Natural killer cell (primary cell): ENCODE results near the gene SYVN1. TPM values are rescaled to one million over a fixed set of nuclear protein-coding genes. Genes with fewer than 3 reads are reported as not detected.
A peak's percentile ranks its signal among the peaks of the same experiment; 100 is the strongest.

ENCODE experiments used
- ATAC-seq, 3 donors: fragments of 150-1000 bp in 2 of 3; fragments of 200-7000 bp in 1 of 3; cut with Tn5 transposase; 1 replicate in 1 of 3; 2 replicates in 2 of 3; pipeline ENCODE4 v1.10.0; 2021; ENCODE audit warnings: mild to moderate bottlenecking in 2 of 3, moderate library complexity in 2 of 3
- DNase-seq, 2 donors: peaks; one replicate each; pipeline versions ENCODE4 v3.0.0 to v3.0.0-alpha.2; 2013 to 2021; ENCODE audit warnings: mixed read lengths in 1 of 2
- H3K27ac ChIP-seq: one replicate; pipeline ENCODE4 v1.5.1; 2013; ENCODE audit warnings: mild to moderate bottlenecking, low read length
- H3K27me3 ChIP-seq: one replicate; pipeline ENCODE4 v1.6.1; 2013; ENCODE audit warnings: low read length; ENCODE audit not compliant: control insufficient read depth, insufficient read depth
- H3K36me3 ChIP-seq: one replicate; pipeline ENCODE4 v1.6.1; 2013; ENCODE audit warnings: low read length; ENCODE audit not compliant: control insufficient read depth, insufficient read depth
- H3K4me1 ChIP-seq: one replicate; pipeline ENCODE4 v1.6.1; 2013; ENCODE audit warnings: low read length; ENCODE audit not compliant: control insufficient read depth, insufficient read depth
- H3K4me3 ChIP-seq: one replicate; pipeline ENCODE4 v1.5.1; 2013; ENCODE audit warnings: low read length
- H3K9me3 ChIP-seq: one replicate; pipeline ENCODE4 v1.6.1; 2013; ENCODE audit warnings: low read length; ENCODE audit not compliant: control insufficient read depth, insufficient read depth
- H3K27ac Mint-ChIP-seq, 2 donors: one replicate each; pipeline ENCODE4 v1.8.0; 2022; ENCODE audit warnings: mild to moderate bottlenecking in 2 of 2, mixed read lengths in 2 of 2, moderate library complexity in 1 of 2
- H3K27me3 Mint-ChIP-seq, 2 donors: one replicate each; pipeline ENCODE4 v1.8.0; 2022; ENCODE audit warnings: low read depth in 2 of 2, mixed read lengths in 2 of 2
- H3K36me3 Mint-ChIP-seq: one replicate; pipeline ENCODE4 v1.8.0; 2022; ENCODE audit warnings: mixed read lengths
- H3K4me1 Mint-ChIP-seq, 2 donors: one replicate each; pipeline ENCODE4 v1.8.0; 2022; ENCODE audit warnings: mixed read lengths in 2 of 2
- H3K4me3 Mint-ChIP-seq: one replicate; pipeline ENCODE4 v1.8.0; 2022; ENCODE audit warnings: mild to moderate bottlenecking, moderate library complexity, mixed read lengths
- H3K9me3 Mint-ChIP-seq, 2 donors: one replicate each; pipeline ENCODE4 v1.8.0; 2022; ENCODE audit warnings: mixed read lengths in 2 of 2
- CTCF ChIP-seq: fragments of 200-600 bp; IDR thresholded peaks from one replicate; pipeline ENCODE4 v1.8.0; 2022; ENCODE audit warnings: antibody characterized with exemption
- WGBS: methylation state at CpG from one replicate; pipeline ENCODE4 v1.1.7; 2013; ENCODE audit warnings: missing lambda C conversion rate; ENCODE audit not compliant: insufficient coverage; 5-methylcytosine and 5-hydroxymethylcytosine counted together
- intact Hi-C: fragments of 100-400 bp; cut with micrococcal nuclease; formaldehyde crosslinking; loops from one replicate; pipeline ENCODE4 v1.14.2; 2022
- total RNA-seq, 4 donors: library from RNA; stranded (reverse); fragments of 120-200 nt in 1 of 4; gene quantifications; one replicate each; pipeline versions ENCODE4 v1.2.3 to v1.2.4, GENCODE V29; 2013 to 2022

The SYVN1 gene
- total RNA-seq, 3 donors from 2014 or later (not counting 1 experiment from before 2014, with no cell fraction given) = 72.9 to 109 (median 90.2) TPM

GRCh38 chr11:65115361-65116082, 18.8 kb downstream of the SYVN1 start:
- Mint-ChIP-seq H3K36me3 (no peaks in the 10 kb centered on the region), H3K27ac (peak overlapping the region in 1 of 2 donors; percentile 99), H3K4me3 (peak overlapping the region; percentile 35), H3K4me1 (peaks cover 37 to 50% of the 10 kb centered on the region in 2 donors), H3K27me3 (no peaks in the 10 kb centered on the region), H3K9me3 (no peaks in the 10 kb centered on the region)
- Histone ChIP-seq H3K36me3 (peaks cover 29% of the 10 kb centered on the region), H3K9me3 (no peaks in the 10 kb centered on the region), H3K27me3 (no peaks in the 10 kb centered on the region), H3K4me3 (no peak overlapping the region), H3K27ac (no peak overlapping the region), H3K4me1 (peaks cover 59% of the 10 kb centered on the region)
- no peak for TF ChIP-seq CTCF
- intact Hi-C loops = loop anchor here (2.0 to 10.0 kb wide), 2 partner anchors 19 to 341 kb away; partner anchors contain the start of genes SF1 and SYVN1
- DNase-seq = peak in 1 of 2 donors; percentile 20
- ATAC-seq = no peak
- 96% methylated on average over 21 of the region's 21 CpGs for WGBS

- ATAC-seq (no peak), DNase-seq (peak in 1 of 2 donors; percentile 19)
- peaks cover 67% of the 10 kb centered on the region for H3K4me1 ChIP-seq
- H3K27ac ChIP-seq = no peak overlapping the region
- Mint-ChIP-seq H3K4me1 (peaks cover 43 to 50% of the 10 kb centered on the region in 2 donors), H3K27ac (no peak overlapping the region), H3K4me3 (no peak overlapping the region), H3K36me3 (no peaks in the 10 kb centered on the region), H3K27me3 (no peaks in the 10 kb centered on the region), H3K9me3 (no peaks in the 10 kb centered on the region)
- no peaks in the 10 kb centered on the region for H3K27me3 ChIP-seq
- peaks cover 22% of the 10 kb centered on the region for H3K36me3 ChIP-seq
- H3K4me3 ChIP-seq = no peak overlapping the region
- H3K9me3 ChIP-seq = no peaks in the 10 kb centered on the region
- no peak for TF ChIP-seq CTCF
- WGBS = 95% methylated on average over 11 of the region's 11 CpGs
- intact Hi-C loops = loop anchor here (5.0 to 10.0 kb wide), 4 partner anchors 87 to 340 kb away; partner anchors contain the start of genes SF1 and SNX15
These were observed 19.7 kb downstream of the SYVN1 start for GRCh38 chr11:65114538-65115171.

GRCh38 chr11:65113839-65114238, 20.5 kb downstream of the SYVN1 start:
- DNase-seq (peak in 1 of 2 donors; percentile 12), ATAC-seq (no peak)
- no peak overlapping the region for H3K27ac ChIP-seq
- H3K27me3 ChIP-seq = no peaks in the 10 kb centered on the region
- intact Hi-C loops = loop anchor here (5.0 to 10.0 kb wide), 4 partner anchors 87 to 339 kb away; partner anchors contain the start of genes SF1 and SNX15
- H3K4me1 ChIP-seq = peaks cover 67% of the 10 kb centered on the region
- 88% methylated on average over 6 of the region's 6 CpGs for WGBS
- H3K27ac Mint-ChIP-seq = peak overlapping the region; percentile 91 to 97
- H3K9me3 Mint-ChIP-seq = no peaks in the 10 kb centered on the region
- TF ChIP-seq CTCF = no peak
- no peaks in the 10 kb centered on the region for H3K9me3 ChIP-seq
- peak overlapping the region; percentile 96 for H3K4me3 Mint-ChIP-seq
- peaks cover 43 to 49% of the 10 kb centered on the region in 2 donors for H3K4me1 Mint-ChIP-seq
- no peaks in the 10 kb centered on the region for H3K36me3 Mint-ChIP-seq
- peaks cover 24% of the 10 kb centered on the region for H3K36me3 ChIP-seq
- H3K4me3 ChIP-seq = no peak overlapping the region
- no peaks in the 10 kb centered on the region for H3K27me3 Mint-ChIP-seq
